Peyer's patch (tissue), 4 donors: ENCODE data around the gene HK3.

Experiments used
- POLR2A ChIP-seq, 2 donors: fragments of 450-650 bp; IDR thresholded peaks; one replicate each; pipeline ENCODE4 v1.5.1; 2017; ENCODE audit warnings: antibody characterized with exemption in 2 of 2, mild to moderate bottlenecking in 2 of 2, moderate library complexity in 2 of 2
- TF ChIP-seq, protein P1 (sequence below), 6 experiments: fragments of 450-650 bp in 4 of 6; fragments of 200-600 bp in 2 of 6; sonication (generic) in 1 of 6; IDR thresholded peaks; one replicate each; pipeline ENCODE4 v1.5.1; 2017 to 2019; ENCODE audit warnings: antibody characterized with exemption in 6 of 6, mild to moderate bottlenecking in 3 of 6, moderate library complexity in 1 of 6

DNA sequence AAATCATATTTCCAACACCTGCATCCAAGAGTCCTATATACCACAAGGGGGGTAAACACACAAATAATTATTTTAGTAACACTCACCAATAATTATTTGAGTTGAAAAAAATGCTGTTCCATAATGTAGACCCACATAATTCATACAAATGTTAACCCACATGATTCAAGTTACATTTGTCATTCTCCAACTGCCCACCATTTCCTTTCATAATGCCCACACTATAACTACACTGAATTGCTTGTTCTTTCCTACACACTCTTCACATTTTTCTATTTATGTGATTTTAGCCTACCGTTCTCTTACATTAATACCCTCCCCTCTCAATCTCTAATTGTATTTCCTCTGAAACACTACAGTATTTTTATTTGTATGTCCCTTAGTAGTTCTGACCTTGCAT is 35.9 kb upstream of the HK3 start:
- TF ChIP-seq, protein P1, sequence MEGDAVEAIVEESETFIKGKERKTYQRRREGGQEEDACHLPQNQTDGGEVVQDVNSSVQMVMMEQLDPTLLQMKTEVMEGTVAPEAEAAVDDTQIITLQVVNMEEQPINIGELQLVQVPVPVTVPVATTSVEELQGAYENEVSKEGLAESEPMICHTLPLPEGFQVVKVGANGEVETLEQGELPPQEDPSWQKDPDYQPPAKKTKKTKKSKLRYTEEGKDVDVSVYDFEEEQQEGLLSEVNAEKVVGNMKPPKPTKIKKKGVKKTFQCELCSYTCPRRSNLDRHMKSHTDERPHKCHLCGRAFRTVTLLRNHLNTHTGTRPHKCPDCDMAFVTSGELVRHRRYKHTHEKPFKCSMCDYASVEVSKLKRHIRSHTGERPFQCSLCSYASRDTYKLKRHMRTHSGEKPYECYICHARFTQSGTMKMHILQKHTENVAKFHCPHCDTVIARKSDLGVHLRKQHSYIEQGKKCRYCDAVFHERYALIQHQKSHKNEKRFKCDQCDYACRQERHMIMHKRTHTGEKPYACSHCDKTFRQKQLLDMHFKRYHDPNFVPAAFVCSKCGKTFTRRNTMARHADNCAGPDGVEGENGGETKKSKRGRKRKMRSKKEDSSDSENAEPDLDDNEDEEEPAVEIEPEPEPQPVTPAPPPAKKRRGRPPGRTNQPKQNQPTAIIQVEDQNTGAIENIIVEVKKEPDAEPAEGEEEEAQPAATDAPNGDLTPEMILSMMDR (IDR thresholded peaks at IDR 0.05): no peak
- TF ChIP-seq POLR2A (IDR thresholded peaks at IDR 0.05): no peak
